SK-N-SH treated with all-trans-retinoic acid at 6 μM for 48 hours (cell line): ENCODE data around the gene IQCF6.

Experiments
- ATAC-seq: fragments of 200-7000 bp; cut with Tn5 transposase; 3 replicates; pipeline ENCODE4 v1.9.1; 2020; ENCODE audit warnings: mild to moderate bottlenecking, moderate library complexity
- BACH2 ChIP-seq: fragments of 250-450 bp; sonication (Bioruptor Pico); IDR thresholded peaks from 2 replicates; pipeline ENCODE4 v1.9.0; 2021; ENCODE audit warnings: mild to moderate bottlenecking, borderline replicate concordance
- CREB5 ChIP-seq: fragments of 250-450 bp; sonication (Bioruptor Pico); IDR thresholded peaks from 2 replicates; pipeline ENCODE4 v1.5.1; 2020; ENCODE audit warnings: low read depth, mild to moderate bottlenecking, moderate library complexity
- CSDC2 ChIP-seq: fragments of 250-450 bp; sonication (Bioruptor Pico); IDR thresholded peaks from 2 replicates; pipeline ENCODE4 v1.5.0; 2020; ENCODE audit warnings: mild to moderate bottlenecking, moderate library complexity
- CSRNP3 ChIP-seq: fragments of 250-450 bp; sonication (Bioruptor Pico); IDR thresholded peaks from 2 replicates; pipeline ENCODE4 v1.5.1; 2021; ENCODE audit warnings: mild to moderate bottlenecking, moderate library complexity
- ESRRG ChIP-seq: fragments of 250-450 bp; sonication (Bioruptor Pico); IDR thresholded peaks from 2 replicates; pipeline ENCODE4 v1.6.1; 2021; ENCODE audit warnings: mild to moderate bottlenecking
- GLIS3 ChIP-seq: fragments of 250-450 bp; sonication (Bioruptor Pico); IDR thresholded peaks from 2 replicates; pipeline ENCODE4 v1.5.0; 2020; ENCODE audit warnings: mild to moderate bottlenecking, moderate library complexity
- ISL1 ChIP-seq: fragments of 250-450 bp; sonication (Bioruptor Pico); IDR thresholded peaks from 2 replicates; pipeline ENCODE4 v2.1.2; 2022; ENCODE audit warnings: mild to moderate bottlenecking, moderate library complexity
- OSR1 ChIP-seq: fragments of 250-450 bp; sonication (Bioruptor Pico); IDR thresholded peaks from 2 replicates; pipeline ENCODE4 v1.8.0; 2022; ENCODE audit warnings: moderate library complexity, mild to moderate bottlenecking, inconsistent platforms
- PATZ1 ChIP-seq: fragments of 250-450 bp; sonication (Bioruptor Pico); IDR thresholded peaks from 2 replicates; pipeline ENCODE4 v1.8.0; 2020; ENCODE audit warnings: mild to moderate bottlenecking, moderate library complexity, borderline replicate concordance
- POU6F1 ChIP-seq: fragments of 250-450 bp; sonication (Bioruptor Pico); IDR thresholded peaks from 2 replicates; pipeline ENCODE4 v1.8.0; 2021; ENCODE audit warnings: low read depth, mild to moderate bottlenecking, moderate library complexity, borderline replicate concordance
- PPARA ChIP-seq: fragments of 250-450 bp; sonication (Bioruptor Pico); IDR thresholded peaks from 2 replicates; pipeline ENCODE4 v1.5.0; 2020; ENCODE audit warnings: mild to moderate bottlenecking, borderline replicate concordance
- RARB ChIP-seq: fragments of 250-450 bp; sonication (Bioruptor Pico); IDR thresholded peaks from 2 replicates; pipeline ENCODE4 v1.8.0; 2021; ENCODE audit warnings: mild to moderate bottlenecking, moderate library complexity
- SNAI2 ChIP-seq: fragments of 250-450 bp; sonication (Bioruptor Pico); IDR thresholded peaks from 2 replicates; pipeline ENCODE4 v1.5.0; 2020; ENCODE audit warnings: mild to moderate bottlenecking, moderate library complexity
- TCF4 ChIP-seq: fragments of 250-450 bp; sonication (Bioruptor Pico); IDR thresholded peaks from 2 replicates; pipeline ENCODE4 v1.8.0; 2021; ENCODE audit warnings: mild to moderate bottlenecking, moderate library complexity, borderline replicate concordance
- TOX ChIP-seq: fragments of 250-450 bp; sonication (Bioruptor Pico); IDR thresholded peaks from 2 replicates; pipeline ENCODE4 v1.8.0; 2021; ENCODE audit warnings: mild to moderate bottlenecking, moderate library complexity, borderline replicate concordance
- TSHZ2 ChIP-seq: fragments of 250-450 bp; sonication (Bioruptor Pico); IDR thresholded peaks from 2 replicates; pipeline ENCODE4 v1.5.0; 2020; ENCODE audit warnings: mild to moderate bottlenecking, moderate library complexity
- ZC3H10 ChIP-seq: fragments of 250-450 bp; sonication (Bioruptor Pico); IDR thresholded peaks from 2 replicates; pipeline ENCODE4 v1.5.1; 2021; ENCODE audit warnings: mild to moderate bottlenecking, moderate library complexity
- ZFP3 ChIP-seq: fragments of 250-450 bp; sonication (Bioruptor Pico); IDR thresholded peaks from 2 replicates; pipeline ENCODE4 v1.5.0; 2020; ENCODE audit warnings: mild to moderate bottlenecking, moderate library complexity
- ZFP30 ChIP-seq: fragments of 450-650 bp; formaldehyde crosslinking; IDR thresholded peaks from 2 replicates; pipeline ENCODE4 v1.5.0; 2022; ENCODE audit warnings: mild to moderate bottlenecking, moderate library complexity
- ZNF565 ChIP-seq: fragments of 450-650 bp; formaldehyde crosslinking; conservative IDR thresholded peaks from 2 replicates; pipeline ENCODE4 v1.5.0; 2020; ENCODE audit warnings: low read depth, mild to moderate bottlenecking, moderate library complexity
- ZNF8 ChIP-seq: fragments of 450-650 bp; formaldehyde crosslinking; IDR thresholded peaks from 2 replicates; pipeline ENCODE4 v1.5.0; 2020; ENCODE audit warnings: mild to moderate bottlenecking, moderate library complexity

The IQCF6 gene

GRCh38 chr3:51739110-51739509 lies 39.9 kb downstream of the IQCF6 start (continued):
- TF ChIP-seq CREB5 (CRISPR knock-in tag) (no peak), RARB (no peak), GLIS3 (CRISPR knock-in tag) (no peak)

GRCh38 chr3:51735950-51736349 lies 43.1 kb downstream of the IQCF6 start:
- ATAC-seq = no peak
- TF ChIP-seq ZNF565 (CRISPR knock-in tag) (no peak), GLIS3 (CRISPR knock-in tag) (no peak), ZNF8 (CRISPR knock-in tag) (no peak), PPARA (CRISPR knock-in tag) (no peak), TCF4 (CRISPR knock-in tag) (no peak), ESRRG (CRISPR knock-in tag) (no peak), ZC3H10 (CRISPR knock-in tag) (no peak), SNAI2 (no peak), TOX (CRISPR knock-in tag) (no peak), OSR1 (CRISPR knock-in tag) (no peak), RARB (no peak), CREB5 (CRISPR knock-in tag) (no peak), CSRNP3 (no peak), PATZ1 (no peak), ZFP3 (CRISPR knock-in tag) (no peak), POU6F1 (no peak), ISL1 (CRISPR knock-in tag) (no peak), ZFP30 (CRISPR knock-in tag) (no peak), CSDC2 (CRISPR knock-in tag) (no peak), BACH2 (no peak)

GRCh38 chr3:51735039-51735438 lies 44.0 kb downstream of the IQCF6 start:
- TF ChIP-seq TSHZ2 (CRISPR knock-in tag) = no peak
- ATAC-seq = no peak
